ENCODE data around the gene CPPED1.
"Not testable (repeated sequence)": the region's sequence is repeated elsewhere in the genome, so short reads cannot be mapped to it uniquely, and the experiment has no call there.

Gene CPPED1, protein sequence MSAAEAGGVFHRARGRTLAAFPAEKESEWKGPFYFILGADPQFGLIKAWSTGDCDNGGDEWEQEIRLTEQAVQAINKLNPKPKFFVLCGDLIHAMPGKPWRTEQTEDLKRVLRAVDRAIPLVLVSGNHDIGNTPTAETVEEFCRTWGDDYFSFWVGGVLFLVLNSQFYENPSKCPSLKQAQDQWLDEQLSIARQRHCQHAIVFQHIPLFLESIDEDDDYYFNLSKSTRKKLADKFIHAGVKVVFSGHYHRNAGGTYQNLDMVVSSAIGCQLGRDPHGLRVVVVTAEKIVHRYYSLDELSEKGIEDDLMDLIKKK

DNA sequence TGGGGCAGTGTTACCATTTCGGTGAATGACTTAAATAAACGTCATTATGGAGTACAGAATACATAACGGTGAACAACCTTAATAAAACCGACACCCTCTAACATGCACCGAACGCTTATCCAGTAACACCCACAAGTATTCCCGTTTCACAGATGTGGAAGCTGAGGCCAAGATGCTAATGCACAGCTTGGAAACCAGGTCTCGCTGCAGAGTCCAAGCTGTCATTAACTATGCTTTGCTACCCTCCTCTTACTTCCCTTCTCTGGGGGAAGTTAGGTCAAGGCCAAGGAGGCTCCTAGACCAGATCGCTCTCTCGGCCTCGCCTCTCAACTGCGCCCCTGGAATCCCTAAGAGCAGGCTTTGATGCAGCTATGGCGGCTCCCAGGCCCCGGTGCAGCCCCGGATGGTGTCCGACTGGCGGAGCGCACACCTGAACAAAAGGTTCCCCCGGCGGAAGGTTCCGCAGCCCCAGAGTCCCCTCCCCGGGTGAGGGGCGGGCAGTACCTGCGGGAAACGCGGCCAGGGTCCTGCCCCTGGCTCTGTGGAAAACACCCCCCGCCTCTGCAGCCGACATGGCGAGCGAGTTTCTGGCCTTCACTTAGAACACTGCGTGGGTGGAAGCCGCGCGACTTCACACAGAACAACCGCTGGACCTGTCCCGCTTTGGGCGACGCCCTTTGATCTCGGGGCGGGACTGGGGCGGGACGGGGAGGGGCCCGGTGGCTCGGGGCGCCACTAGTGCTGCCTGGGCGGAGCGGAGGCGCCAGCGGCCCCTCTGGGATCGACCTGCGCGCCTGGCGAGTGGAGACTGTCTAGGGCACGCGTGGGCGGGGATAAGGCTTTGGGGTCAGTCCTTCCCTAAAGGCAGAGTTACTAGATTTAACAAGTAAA lies at the start of gene CPPED1:
CPPED1 (minus strand) TSS at position 685 of the 891 bp plus-strand sequence; CDS start at position 574, 111 bp downstream.
- DNase-seq (ENCODE audit: low spot score): peak; percentile 94

GRCh38 chr16:12850186-12850585 lies 46.5 kb upstream of the CPPED1 start:
- no peak for DNase-seq (ENCODE audit: low spot score)

- no peak for DNase-seq (ENCODE audit: low spot score)
These were observed 42.9 kb upstream of the CPPED1 start for GRCh38 chr16:12846592-12846991.

DNA sequence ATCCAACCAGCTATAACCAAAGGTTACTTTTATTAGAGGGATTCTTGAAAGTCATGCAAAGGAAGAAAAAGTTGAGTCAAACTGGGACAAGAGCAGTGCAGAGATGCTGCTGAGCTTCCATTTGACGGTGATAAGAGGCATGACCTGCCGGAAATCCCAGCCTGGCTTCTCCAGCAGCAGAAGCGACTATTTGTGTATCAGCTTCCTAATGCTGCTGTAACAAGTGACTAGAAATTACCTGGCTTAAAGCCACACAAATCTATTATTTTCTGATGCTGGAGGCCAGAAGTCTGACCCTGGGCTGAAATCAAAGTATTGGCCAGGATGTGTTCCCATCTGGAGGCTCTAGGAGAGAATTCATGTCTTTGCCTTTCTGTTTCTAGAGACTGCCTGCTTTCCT lies 41.6 kb upstream of the CPPED1 start:
- DNase-seq (ENCODE audit: low spot score): no peak

- DNase-seq (ENCODE audit: low spot score): no peak
These were observed 34.1 kb upstream of the CPPED1 start for GRCh38 chr16:12837756-12838155.

DNA sequence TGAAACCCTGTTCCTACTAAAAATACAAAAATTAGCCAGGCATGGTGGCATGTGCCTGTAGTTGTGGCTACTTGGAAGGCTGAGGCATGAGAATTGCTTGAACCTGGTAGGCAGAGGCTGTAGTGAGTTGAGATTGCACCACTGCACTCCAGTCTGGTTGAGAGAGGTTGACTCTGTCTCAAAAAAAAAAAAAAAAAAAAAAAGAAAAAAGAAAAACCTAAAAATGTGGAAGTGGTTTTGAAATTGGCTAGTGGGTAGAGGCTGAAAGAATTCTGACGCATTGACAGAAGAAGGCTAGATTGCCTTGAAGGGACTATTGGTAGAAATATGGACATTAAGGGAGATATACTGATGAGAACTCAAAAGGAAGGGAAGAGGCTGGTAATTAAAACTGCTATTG lies 33.6 kb upstream of the CPPED1 start:
- no peak for DNase-seq (ENCODE audit: low spot score)

- DNase-seq (ENCODE audit: low spot score): no peak
These were observed 30.2 kb upstream of the CPPED1 start for GRCh38 chr16:12833926-12834325.

- no peak for DNase-seq (ENCODE audit: low spot score)
These were observed 25.6 kb upstream of the CPPED1 start for GRCh38 chr16:12829096-12829888.

DNA sequence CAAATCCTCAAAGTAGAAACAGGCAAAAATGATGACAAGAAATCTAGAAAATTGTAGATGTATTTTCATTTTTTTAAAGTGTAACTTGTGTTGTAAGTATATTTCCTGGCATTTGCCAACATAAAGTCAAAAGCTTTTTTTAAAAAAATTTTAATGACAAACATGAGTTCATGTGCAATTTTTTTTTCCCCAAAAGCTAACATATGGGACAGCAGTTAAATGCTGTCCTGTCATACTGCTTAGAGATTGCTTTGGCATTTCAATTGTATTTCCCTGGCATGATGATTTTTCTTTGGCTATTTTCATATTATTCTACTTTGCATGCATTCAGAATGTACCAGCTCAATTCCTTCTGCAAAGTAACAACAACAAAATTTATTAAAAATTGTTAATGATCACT lies 24.5 kb upstream of the CPPED1 start:
- no peak for DNase-seq (ENCODE audit: low spot score)

DNA sequence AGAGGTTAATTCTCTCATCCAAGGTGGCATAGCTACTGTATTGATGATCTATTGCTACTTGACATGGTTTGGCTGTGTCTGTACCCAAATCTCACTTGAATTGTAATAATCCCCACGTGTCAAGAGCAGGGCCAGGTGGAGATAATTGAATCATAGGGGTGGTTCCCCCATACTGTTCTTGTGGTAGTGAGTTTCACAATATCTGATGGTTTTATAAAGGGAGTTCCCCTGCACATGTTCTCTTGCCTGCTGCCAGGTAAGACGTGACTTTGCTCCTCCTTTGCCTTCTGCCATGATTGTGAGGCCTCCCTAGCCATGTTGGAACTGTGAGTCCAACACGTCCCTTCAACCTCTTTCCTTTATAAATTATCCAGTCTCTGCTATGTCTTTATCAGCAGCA lies 22.9 kb upstream of the CPPED1 start:
- DNase-seq (ENCODE audit: low spot score): no peak

GRCh38 chr16:12819126-12820117 lies 15.7 kb upstream of the CPPED1 start:
- peak; percentile 79 for DNase-seq (ENCODE audit: low spot score)

GRCh38 chr16:12818326-12818725 lies 14.6 kb upstream of the CPPED1 start:
- DNase-seq (ENCODE audit: low spot score): no peak

DNA sequence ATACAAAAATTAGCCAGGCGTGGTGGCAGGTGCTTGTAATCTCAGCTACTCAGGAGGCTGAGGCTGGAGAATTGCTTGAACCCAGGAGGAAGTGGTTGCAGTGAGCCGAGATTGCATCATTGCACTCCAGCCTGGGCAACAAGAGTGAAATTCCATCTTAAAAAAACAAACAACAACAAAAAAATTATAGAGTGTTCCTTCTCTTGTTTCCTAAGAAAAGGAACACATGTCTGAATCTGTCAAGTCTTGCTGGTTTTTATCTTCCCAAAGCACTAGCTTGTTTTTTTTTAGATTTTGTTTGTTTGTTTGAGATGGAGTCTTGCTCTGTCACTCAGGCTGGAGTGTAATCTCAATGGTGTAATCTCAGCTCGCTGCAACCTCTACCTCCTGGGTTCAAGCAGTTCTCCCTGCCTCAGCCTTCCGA lies 13.1 kb upstream of the CPPED1 start:
- DNase-seq (ENCODE audit: low spot score): not testable (repeated sequence)

GRCh38 chr16:12815361-12815760 lies 11.7 kb upstream of the CPPED1 start:
- DNase-seq (ENCODE audit: low spot score): no peak

DNA sequence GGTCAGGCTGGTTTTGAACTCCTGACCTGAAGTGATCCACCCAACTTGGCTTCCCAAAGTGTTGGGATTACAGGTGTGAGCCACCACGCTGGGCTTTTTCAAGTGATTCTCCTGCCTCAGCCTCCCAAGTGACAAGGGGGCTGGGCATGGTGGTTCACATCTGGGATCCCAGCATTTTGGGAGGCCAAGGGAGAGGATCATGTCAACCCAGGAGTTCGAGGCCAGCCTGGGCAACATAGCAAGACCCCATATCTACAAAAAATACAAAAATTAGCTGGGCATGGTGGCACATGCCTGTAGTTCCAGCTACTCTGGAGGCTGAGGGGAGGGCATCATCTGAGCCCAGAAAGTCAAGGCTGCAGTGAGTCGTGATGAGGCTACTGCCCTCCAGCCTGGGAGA lies 10.0 kb upstream of the CPPED1 start:
- DNase-seq (ENCODE audit: low spot score): not testable (repeated sequence)

GRCh38 chr16:12813321-12813720 lies 9.6 kb upstream of the CPPED1 start:
- DNase-seq (ENCODE audit: low spot score): not testable (repeated sequence)

DNA sequence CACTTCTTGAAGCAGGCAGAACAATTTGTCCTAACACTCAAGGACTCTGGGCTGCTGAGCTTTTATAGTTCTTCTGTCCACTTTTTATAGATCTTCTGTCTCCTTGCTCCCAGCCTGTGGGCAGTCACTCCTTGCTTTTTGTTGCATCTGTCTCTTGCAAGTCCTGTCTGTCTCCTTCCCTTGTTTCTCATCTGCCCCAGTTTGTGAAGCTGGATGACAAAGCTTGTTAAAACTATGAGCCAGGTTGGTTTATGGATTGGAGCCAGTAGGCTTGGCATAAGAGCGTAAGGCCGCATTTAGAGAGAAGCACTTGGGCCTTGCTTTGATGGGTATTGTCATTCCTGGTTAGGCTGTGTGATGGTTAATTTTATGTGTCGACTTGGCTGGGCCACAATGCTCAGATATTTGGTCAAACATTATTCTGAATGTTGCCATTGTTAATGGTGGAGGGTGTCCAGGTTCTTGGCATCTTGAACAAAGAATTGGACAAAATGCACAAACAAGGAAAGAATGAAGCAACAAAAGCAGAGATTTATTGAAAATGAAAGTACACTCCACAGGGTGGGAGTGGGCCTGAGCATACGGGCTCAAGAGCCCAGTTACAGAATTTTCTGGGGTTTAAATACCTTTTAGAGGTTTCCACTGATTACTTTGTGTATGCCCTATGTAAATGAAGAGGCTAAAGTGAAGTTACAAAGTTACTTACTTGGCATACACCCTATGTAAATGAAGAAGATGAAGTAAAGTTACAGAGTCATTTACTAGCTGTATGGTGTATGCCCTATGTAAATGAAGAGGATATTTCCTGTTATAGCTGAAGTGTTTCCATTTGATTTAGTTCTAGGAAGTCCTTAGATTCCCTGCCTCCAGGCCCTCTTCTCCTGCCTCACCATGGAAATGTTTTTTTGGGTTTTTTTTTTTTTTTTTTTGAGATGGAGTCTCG lies 8.0 kb upstream of the CPPED1 start:
- DNase-seq (ENCODE audit: low spot score): no peak

- DNase-seq (ENCODE audit: low spot score): no peak
These were observed 1.4 kb upstream of the CPPED1 start for GRCh38 chr16:12805066-12805465.

GRCh38 chr16:12804395-12804794 lies 708 bp upstream of the CPPED1 start:
- DNase-seq (ENCODE audit: low spot score): no peak

- no peak for DNase-seq (ENCODE audit: low spot score)
These were observed 1.0 kb downstream of the CPPED1 start for GRCh38 chr16:12802661-12803060.

All from activated CD4-positive, alpha-beta T cell treated with anti-CD3 and anti-CD28 coated beads, Interleukin-2, Interleukin-4, amounts not matched to agents 100 ng/mL and 50 ng/mL, durations not matched to agents 16 hours and 8 hours (primary cell).